ENCODE data around the gene SH2D4B. TPM values are rescaled to one million over a fixed set of nuclear protein-coding genes. Genes with fewer than 3 reads are reported as not detected.
A peak's percentile ranks its signal among the peaks of the same experiment; 100 is the strongest.

The SH2D4B gene
- polyA plus RNA-seq, 1 experiment = not detected

- no peak for DNase-seq (ENCODE audit: low read depth)
- CTCF ChIA-PET = interaction anchor here (1.8 to 3.8 kb wide), 3 partner anchors 11 to 216 kb away, joined by 5 to 17 read pairs (median 9); no protein-coding TSS in a partner anchor
- POLR2A ChIA-PET = no interaction called here
- no peak overlapping the region for H3K4me3 ChIP-seq (ENCODE audit: low read depth, low read length)
- H3K27me3 ChIP-seq (ENCODE audit: control insufficient read depth, insufficient read depth, low read length) = no peaks in the 10 kb centered on the region
- TF ChIP-seq CTCF (IDR thresholded peaks at IDR 0.05; ENCODE audit: insufficient read depth, low read depth, low read length) = no peak
- H3K36me3 ChIP-seq (ENCODE audit: control insufficient read depth, insufficient read depth, low read length) = no peaks in the 10 kb centered on the region
Measured at GRCh38 chr10:80660266-80660665, 122.6 kb downstream of the SH2D4B start.

- TF ChIP-seq CTCF (IDR thresholded peaks at IDR 0.05; ENCODE audit: insufficient read depth, low read depth, low read length) = no peak
- Histone ChIP-seq H3K27me3 (ENCODE audit: control insufficient read depth, insufficient read depth, low read length) (no peaks in the 10 kb centered on the region), H3K4me3 (ENCODE audit: low read depth, low read length) (no peak overlapping the region), H3K36me3 (ENCODE audit: control insufficient read depth, insufficient read depth, low read length) (no peaks in the 10 kb centered on the region)
- ChIA-PET POLR2A (no interaction called here), CTCF (interaction anchor here (1.4 to 3.8 kb wide), 4 partner anchors 10 to 217 kb away, joined by 4 to 17 read pairs (median 7); no protein-coding TSS in a partner anchor)
- no peak for DNase-seq (ENCODE audit: low read depth)
Measured at GRCh38 chr10:80660736-80661135, 123.0 kb downstream of the SH2D4B start.

GRCh38 chr10:80661526-80661925, 123.8 kb downstream of the SH2D4B start:
- Histone ChIP-seq H3K36me3 (ENCODE audit: control insufficient read depth, insufficient read depth, low read length) (no peaks in the 10 kb centered on the region), H3K4me3 (ENCODE audit: low read depth, low read length) (no peak overlapping the region), H3K27me3 (ENCODE audit: control insufficient read depth, insufficient read depth, low read length) (no peaks in the 10 kb centered on the region)
- TF ChIP-seq CTCF (IDR thresholded peaks at IDR 0.05; ENCODE audit: insufficient read depth, low read depth, low read length) = no peak
- POLR2A ChIA-PET = no interaction called here
- DNase-seq (ENCODE audit: low read depth) = no peak
- CTCF ChIA-PET = interaction anchor here (1.1 to 4.1 kb wide), 9 partner anchors 9 to 263 kb away, joined by 3 to 39 read pairs (median 5); no protein-coding TSS in a partner anchor

GRCh38 chr10:80662429-80663261, 124.9 kb downstream of the SH2D4B start:
- POLR2A ChIA-PET = no interaction called here
- H3K4me3 ChIP-seq (ENCODE audit: low read depth, low read length) = no peak overlapping the region

More at GRCh38 chr10:80662429-80663261, 124.9 kb downstream of the SH2D4B start:
- no peaks in the 10 kb centered on the region for H3K36me3 ChIP-seq (ENCODE audit: control insufficient read depth, insufficient read depth, low read length)
- peak; percentile 90 for TF ChIP-seq CTCF (IDR thresholded peaks at IDR 0.05; ENCODE audit: insufficient read depth, low read depth, low read length)
- H3K27me3 ChIP-seq (ENCODE audit: control insufficient read depth, insufficient read depth, low read length) = no peaks in the 10 kb centered on the region
- CTCF ChIA-PET = interaction anchor here (0.6 to 4.1 kb wide), 30 partner anchors 9 to 279 kb away, joined by 3 to 39 read pairs (median 4); no protein-coding TSS in a partner anchor
- peak; percentile 19 for DNase-seq (ENCODE audit: low read depth)

Measured in BJ (cell line).